COLO829 (cell line): ENCODE data around the gene ITGB6.
"Not testable (repeated sequence)": the region's sequence is repeated elsewhere in the genome, so short reads cannot be mapped to it uniquely, and the experiment has no call there.

Experiments used
- DNase-seq: peaks from one replicate; pipeline ENCODE4 v3.0.0; 2012; ENCODE audit warnings: low spot score

ITGB6 gene

DNA sequence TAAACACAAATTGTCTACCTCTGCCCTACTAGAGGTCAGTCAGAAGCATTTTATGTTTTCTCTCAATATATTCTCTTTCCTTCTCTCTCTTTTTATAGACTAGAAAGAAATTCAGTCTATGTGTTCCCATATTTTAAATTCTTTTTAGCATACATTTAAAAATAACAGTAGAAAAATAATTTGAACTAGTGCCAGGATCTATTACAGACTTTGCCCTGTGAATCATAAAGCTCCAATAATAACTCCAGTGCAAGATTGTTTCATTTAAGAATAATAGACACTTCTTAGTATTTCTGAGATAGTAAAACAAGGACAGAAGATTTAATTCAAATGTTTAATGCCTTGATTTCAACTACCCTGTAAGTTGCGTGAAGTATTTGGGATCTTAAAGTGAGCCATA lies 60.1 kb downstream of the ITGB6 start:
- no peak for DNase-seq

DNA sequence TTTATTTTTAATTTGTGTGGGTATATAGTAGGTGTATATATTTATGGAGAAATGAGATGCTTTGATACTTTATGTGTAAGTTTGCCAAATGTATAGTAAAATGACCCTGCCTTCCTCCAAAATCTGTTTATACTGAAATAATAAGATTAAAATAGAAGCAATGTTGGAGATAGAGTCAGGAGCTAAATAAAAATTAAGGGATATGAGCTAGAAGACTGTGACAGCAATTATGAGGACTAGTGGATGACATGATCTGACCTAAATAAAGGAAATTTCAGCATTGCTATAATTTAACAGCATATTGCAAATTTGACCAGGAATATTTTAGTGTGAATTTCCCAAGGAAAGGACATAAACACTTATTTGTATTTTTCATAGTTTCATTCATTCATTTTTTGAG lies 60.7 kb downstream of the ITGB6 start:
- no peak for DNase-seq

DNA sequence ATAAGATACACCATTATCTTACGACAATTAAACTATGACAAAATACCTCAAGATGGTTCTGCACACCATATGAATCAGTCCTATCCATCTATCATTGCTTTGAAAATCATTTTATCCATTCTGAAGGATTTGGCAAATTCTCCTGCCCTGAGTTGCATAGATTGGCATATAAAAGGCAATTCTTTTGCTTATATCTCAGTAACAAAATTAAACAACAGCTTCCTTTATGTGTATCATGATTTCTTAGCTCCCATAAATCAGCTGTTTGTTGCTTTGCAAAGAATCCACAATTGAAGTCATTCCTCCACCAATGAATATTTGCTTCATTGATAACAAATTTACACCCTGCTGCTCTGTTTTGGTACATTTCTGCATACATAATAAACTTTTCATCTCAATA lies 61.7 kb downstream of the ITGB6 start:
- DNase-seq = peak; percentile 78

DNA sequence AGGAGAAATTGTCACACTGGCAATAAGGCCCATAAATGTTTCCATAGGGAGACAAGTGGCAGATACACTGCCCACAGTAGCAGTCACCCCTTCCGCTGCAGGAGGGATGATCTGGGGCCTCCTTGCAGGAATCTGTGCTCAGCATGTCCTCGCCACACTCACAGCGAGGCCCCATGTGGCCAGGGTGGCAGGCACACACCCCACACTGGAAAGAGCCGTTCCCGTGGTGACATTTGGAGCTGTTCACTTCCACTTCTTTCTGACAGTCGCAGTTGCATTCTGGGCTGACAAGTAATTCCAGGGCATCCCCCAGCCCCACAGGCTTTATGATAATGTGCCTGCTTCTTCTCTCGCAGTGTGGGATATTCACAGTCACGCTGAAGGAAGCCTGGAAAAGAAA lies 62.6 kb downstream of the ITGB6 start:
- DNase-seq = no peak

DNA sequence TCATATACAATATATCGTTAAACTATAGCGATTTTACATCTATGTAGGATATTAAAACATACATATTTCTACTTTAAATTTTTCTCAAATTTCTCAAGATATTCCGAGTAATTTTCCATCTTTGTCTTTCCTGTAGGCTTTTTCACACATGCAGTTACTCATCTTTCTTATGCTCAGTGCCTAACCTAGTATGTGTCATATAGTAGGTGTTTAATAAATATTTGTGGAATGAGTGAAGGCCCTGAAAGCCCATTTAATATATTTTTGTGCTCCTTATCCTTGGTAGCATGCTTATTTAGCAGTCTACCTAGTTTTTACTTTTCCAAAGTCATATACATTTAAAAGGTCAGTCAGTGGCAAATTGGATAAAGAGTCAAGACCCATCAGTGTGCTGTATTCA lies 67.3 kb downstream of the ITGB6 start:
- DNase-seq = no peak

DNA sequence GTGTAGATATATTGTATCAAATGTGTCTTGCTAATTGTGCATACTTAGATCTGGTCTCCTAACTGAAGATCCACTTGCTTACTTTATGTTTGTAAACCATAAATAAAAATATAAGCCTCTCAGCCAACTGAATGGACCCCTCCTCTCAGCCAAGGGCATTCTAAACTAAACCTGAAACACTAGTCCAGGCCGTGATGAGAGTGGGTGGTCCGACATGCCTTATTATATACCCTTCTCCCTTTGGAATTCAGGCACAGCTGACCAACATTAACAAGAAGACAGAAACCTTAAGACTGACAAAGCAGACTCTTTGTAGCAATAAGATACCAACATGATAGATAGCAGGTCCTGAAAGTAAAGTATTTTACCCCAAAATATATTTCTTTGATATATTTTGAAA lies 73.3 kb downstream of the ITGB6 start:
- no peak for DNase-seq

DNA sequence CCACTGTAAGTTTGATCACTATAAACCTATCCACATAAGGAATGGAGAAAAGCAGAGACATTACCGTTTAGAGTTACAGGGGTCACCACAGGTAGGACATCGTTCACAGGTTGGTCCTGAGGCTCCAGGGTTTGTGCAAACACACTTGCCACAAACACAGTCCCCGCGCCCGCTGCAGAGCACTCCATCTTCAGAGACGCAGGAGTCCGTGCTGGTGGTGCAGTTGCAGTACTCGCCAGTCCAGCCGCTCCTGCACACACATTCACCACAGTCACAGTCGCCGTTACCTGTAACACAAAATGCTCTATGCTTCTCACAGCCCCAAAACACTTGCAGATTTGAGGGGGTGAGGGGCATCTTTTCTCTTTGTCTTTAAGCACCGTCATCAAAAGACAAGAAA lies 73.8 kb downstream of the ITGB6 start:
- no peak for DNase-seq

DNA sequence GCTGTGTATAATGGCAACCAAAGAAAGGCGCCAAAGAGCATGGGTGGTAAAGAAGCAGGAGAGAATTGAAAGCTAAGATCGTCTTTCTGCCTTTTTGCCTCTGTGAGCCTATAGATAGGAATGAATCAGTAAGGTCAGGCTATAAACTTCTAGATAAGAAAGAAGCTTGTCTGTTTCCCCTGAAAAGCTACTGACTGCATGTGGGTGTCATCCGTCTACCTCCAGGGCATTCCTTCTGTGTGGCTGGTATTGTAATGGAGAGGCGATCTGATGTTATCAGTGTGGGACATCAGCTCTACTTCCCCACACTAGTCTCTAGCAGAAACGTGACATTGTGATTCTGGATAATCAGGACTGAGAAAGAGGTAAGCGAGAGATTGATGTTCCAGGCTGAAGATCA lies 74.2 kb downstream of the ITGB6 start:
- DNase-seq = peak; percentile 87

DNA sequence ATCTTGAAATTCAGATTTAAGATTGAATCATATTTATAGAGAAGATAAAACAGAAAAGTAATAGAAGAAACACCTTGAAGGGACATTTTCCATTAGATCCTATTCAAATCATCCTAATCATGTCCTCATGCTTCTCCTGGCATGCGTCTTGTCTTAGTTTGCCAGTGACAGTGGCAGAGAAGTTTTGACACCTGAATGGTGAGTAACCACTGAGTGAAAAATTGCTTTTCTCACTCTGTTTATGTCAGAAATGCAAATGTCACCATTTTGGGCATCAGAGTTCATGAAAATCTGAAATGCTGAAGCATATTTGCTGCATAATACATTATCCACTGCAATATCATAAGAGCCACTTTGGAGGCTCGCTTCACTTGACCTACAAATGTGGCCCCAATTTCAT lies 74.7 kb downstream of the ITGB6 start:
- DNase-seq = no peak

DNA sequence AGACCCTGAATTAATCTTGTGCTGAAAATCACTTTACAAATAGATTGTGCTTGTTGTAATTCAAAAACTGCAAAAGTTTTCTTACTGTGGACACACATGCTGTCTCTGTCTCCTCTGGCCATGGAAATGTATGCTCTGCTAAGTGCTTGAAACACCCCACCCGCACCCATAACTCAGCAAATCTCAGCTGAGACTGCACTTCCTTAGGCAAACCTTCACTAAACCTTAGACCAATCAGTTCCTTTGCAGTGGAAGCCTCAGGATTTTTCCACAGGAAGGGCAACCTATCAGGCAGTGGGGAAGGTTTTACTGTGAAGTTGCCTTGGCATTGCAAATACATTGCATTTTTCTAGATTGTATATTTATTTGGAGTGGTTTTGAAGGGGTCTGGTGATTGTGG lies 75.5 kb downstream of the ITGB6 start:
- DNase-seq = no peak

DNA sequence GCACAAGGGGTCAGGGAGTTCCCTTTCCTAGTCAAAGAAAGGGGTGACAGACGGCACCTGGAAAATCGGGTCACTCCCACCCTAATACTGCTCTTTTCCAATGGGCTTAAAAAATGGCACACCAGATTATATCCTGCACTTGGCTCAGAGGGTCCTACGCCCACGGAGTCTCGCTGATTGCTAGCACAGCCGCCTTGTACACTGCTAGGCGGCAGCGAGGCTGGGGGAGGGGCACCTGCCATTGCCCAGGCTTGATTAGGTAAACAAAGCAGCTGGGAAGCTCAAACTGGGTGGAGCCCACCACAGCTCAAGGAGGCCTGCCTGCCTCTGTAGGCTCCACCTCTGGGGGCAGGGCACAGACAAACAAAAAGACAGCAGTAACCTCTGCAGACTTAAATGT lies 85.4 kb downstream of the ITGB6 start:
- not testable (repeated sequence) for DNase-seq

DNA sequence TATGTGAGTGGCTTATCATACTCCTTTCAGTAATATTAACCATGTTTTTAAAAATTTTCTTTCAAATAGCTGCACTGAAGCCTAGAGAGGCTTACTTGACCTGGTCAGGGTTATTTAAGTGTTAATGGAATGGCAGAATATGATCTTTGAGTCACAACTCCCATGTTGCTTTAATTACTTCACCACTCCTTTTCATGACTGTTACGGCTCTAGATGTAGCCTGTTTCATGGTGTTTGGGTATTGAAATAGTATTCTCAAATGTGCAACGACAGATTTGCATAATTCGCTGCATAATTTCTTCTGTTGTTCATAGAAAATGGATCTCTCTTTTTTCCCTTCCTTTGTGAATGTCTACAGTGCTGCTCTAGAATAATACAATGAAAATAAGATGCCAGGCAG lies 86.1 kb downstream of the ITGB6 start:
- no peak for DNase-seq

DNA sequence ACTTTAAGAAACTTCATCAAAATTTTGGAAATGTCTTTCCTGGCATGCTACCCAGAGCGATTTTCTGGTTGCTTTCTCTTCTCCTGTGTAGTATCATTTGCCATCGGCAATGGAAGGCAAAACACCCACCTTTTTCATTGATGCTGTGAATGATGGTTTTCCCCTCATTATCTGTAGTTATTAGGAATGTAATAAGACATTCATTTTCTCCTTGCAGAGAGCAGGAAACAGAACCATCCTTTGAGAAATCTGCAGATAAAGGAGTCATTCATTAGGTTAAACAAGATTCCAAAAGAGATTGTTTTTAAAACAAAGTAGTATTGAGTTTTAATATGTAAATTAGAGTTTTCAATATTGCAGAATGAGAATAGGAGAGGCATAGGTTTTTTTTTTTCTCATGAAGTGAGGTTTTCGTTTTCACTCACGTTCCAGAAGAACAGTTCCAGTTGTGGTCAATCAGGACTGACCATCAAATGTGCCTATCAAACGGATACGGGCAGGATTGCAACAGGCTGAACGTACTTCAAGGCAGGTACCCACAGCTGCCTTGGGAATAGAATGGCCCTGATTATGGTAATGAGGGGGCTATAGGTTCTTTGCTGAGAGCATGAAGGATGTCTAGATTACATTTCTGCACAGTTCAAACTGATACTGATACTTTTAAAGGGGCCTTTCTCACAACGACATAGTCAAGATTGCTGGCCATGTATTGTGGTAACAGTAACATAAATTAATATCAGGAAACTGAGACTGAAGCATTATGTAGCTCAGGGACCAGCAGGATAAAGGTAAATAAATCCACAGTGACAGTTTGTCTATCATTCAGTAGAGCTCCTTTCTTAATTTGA lies 87.9 kb downstream of the ITGB6 start:
- peak; percentile 95 for DNase-seq

DNA sequence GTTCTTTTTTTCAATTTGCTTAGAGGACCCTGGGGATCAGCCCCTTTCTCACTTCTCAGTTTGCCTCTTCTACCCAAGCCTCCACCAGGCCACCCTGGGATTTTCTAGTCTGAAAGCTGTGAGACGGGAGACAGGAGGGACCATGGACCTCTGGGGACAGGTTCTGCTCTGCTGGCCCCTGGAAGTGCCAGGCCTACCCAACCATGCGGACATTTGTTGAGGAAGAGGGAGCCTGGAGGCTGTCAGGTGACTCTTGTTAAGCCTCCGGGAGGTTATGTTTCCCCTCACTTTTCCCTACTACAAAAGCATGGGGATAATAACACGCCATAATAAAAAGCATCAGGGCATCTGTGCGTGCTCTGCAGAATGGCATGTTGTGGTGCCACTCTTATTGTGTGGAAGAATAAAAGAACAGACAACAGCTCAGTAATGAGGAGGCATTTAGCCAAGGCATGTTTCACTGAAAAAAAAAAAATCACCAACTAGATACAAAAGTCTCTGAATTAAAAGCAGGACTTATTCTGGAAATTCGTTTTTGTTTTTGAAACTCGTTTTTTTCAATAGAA lies 89.3 kb downstream of the ITGB6 start:
- peak; percentile 53 for DNase-seq

DNA sequence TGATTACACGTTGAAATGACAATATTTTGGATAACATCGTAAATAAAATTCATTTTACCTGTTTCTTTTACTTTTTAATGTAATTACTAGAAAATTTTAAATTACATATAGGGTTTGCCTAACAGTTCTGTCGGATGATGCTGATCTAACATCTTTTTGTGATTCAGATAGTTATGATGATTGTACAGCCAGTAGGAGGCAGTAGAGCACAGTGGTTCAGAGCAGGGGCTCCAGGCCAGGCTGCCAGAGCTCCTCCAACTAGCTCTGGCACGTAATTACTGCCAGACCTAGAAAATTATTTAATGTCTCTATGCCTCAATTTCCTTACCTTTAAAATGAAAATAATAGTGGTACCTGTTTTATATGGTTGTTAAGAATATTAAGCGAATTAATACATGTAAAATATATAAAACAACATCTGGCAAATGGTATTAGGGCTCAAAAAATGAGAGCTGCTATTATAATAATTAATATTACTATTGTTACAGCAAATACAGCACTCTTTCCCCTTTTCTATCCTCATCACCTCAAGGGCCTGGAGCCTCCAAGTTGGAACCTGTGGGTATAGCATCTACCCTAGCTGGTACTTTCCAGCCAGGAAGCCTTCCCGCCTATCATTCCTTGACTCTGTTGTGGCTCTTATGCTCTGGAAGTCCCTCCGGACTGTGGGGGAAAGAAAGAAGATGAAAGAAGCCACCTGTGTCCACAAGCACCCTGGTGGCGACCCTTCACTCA lies 90.0 kb downstream of the ITGB6 start:
- DNase-seq = peak; percentile 83

DNA sequence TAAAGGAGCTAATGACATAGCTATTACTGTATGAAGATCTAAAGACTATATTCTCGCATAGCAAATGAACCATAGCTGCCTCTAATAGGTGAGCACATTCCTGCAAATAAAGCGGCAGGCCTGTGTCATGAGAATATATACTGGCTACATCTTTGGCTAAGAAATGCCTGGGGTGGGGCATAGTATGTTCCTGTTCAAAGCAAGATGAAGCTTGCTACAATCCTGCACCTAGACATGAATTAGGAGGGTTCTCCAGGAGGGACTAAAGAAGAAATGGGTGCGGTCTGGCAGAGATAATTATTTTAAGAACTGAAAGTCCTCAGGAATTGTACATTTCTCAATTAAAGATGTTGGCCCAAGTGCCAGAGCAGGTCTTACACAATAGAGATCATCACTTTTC lies 90.8 kb downstream of the ITGB6 start:
- DNase-seq = no peak

DNA sequence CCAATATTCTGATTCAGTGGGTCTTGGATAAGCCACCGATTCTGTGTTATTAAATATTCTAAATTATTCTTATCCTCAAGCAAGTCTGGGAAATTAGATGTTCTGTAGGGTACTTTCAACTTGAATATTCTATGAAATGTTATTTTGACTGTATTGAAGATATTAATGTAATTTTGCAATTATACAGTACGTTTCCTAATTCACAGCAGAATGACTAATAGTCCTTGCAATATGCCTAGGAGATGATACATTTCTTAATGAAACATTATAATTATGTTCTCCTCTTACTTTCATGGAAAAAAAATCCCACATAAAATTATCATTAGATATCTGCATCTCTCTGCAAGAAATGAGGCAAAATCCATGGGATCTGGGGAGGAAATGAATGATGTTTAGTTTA lies 91.4 kb downstream of the ITGB6 start:
- DNase-seq = no peak

DNA sequence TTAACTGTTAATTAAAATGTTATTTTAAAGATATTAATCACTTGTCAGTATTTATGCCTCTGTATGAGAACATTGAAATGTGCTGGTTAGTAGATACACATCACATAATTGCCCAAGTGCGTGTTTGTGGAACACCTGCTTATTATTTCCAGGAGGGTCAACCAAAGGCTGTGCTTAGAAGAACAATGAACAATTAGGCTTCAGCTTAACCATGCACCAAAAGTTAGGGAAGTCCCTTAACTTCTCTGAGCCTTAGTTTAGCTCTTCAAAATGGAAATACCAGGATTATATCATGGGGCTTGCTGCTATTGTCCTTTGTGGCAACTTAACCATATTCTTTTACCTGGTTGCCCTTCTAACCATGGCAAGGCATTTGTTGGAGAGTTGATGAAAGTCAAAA lies 94.7 kb downstream of the ITGB6 start:
- no peak for DNase-seq

DNA sequence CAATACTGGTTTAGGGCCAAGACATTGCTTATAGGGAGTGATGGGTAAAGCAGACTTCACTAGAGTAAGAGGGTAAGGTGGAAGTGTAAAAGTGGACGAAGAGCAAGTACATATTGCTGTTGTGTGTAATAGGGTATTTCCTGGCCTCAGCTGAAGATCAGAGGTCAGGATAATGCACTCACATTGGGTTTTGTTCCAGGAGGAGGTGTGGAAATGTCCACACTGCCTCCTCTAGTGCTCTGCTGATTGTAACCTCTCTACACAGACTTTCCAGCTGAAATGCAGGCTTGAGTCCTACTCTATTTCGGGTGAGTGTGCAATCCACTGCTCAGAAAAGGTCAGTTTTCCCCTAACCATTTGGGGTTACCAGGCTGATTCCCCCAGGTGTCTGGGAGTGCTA lies 96.0 kb downstream of the ITGB6 start:
- DNase-seq = no peak

DNA sequence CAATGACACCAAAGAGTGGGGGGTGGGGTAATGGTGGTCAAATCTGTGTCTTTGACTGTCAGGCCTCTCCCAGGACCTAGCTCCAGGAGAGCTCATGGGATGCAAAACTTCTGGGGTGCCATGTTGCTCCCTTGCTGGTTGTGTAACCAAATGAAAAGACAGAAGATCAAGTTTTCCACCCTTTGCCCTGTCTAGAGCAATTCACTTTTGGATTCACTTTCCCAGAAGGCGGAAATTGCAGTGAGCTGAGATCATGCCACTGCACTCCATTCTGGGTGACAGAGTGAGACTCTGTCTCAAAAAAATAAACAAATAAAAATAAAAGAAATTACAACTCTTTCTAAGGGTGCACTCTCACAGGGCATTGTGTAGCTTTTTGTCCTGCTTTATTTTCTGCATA lies 102.7 kb downstream of the ITGB6 start:
- DNase-seq = no peak

DNA sequence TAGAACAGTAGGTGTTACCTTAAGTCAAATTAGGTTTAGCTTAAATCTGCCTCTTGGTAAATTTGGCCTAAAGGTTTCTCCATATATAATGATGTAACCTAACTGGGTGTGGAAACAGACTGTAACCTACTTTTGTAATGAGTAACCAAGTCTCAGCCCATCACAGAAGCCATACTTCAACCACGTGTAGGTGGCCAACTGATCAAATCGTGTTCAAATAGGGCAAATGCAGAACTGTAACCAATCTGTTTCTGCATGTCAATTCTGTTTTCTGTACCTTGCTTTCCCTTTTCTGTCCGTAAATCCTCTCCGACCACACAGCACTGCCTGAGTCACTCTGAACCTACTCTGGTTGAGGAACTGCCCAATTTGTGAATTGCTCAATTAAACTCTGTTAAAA lies 103.7 kb downstream of the ITGB6 start:
- no peak for DNase-seq

DNA sequence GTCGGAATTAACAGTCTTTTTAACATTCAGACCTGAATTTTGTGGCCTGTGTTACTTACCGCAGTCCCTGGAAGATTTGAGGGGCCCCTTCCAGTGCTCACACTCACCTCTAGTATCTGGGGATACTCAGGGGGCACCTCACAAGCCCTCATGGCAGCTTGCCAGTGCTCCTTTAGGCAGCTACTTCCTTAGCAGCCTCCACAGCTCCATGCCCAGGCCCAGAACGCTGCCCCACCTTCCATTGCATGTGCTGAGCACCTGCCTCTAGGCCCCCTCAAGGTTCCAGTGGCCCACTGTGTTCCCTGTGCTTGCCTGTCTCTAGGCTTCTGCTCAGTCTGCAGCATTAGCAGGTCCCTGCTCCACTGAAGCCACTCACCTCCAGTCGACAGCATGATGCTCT lies 107.6 kb downstream of the ITGB6 start:
- no peak for DNase-seq

DNA sequence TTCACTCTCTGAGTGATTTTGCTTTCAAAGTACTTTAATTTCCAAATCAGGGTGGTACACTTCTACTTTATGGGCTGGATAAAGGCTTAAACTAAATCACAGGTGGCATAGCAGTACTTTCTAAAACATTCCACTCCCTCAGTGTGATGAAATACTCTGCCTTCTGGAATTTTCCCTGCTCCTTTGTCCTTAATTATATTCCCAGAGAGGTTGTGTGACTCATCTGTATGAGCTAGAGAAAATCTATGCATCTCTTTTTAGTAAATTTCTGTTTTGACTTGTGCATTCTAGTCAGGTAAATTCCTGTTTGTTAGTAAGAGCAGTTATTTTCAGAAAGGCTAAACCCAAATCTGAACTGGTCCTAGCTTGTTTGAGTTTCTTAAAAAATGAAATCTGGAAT lies 108.7 kb downstream of the ITGB6 start:
- peak; percentile 22 for DNase-seq
